Renal cortex interstitium (tissue), 15 donors: ENCODE results near the gene CLCA1. TPM values are rescaled to one million over a fixed set of nuclear protein-coding genes. Genes with fewer than 3 reads are reported as not detected.
A peak's percentile ranks its signal among the peaks of the same experiment; 100 is the strongest.

Experiments
- DNase-seq, 11 donors: peaks; one replicate each; pipeline ENCODE4 v3.0.0-alpha.2; 2013; ENCODE audit warnings: low read depth in 9 of 11, low spot score in 4 of 11; ENCODE audit errors: extremely low read depth in 1 of 11
- long read RNA-seq, 16 experiments: transcript quantifications; one replicate each; lab custom pipeline, GENCODE V29; 2026
- polyA plus RNA-seq, 3 donors: library from polyadenylated mRNA; unstranded; fragments of 120-200 nt; gene quantifications; one replicate each; pipeline ENCODE4 v1.2.1, GENCODE V29; 2013; ENCODE audit not compliant: insufficient read length in 3 of 3

Gene CLCA1
- under 1 TPM in 2 of 3 donors, not detected in 1; 0.03 to 0.36 TPM for polyA plus RNA-seq
- long read RNA-seq, donor 1 = 0 reads
- long read RNA-seq, donor 2 = 0 reads
- long read RNA-seq, donor 3 = 0 reads
- long read RNA-seq, donor 4 = 0 reads
- long read RNA-seq, donor 5 = 0 reads
- long read RNA-seq, donor 6 = 0 reads
- long read RNA-seq, donor 7 = 0 reads
- long read RNA-seq, donor 8 = 0 reads
- long read RNA-seq, donor 9 = 0 reads
- long read RNA-seq, donor 10 = 0 reads
- long read RNA-seq, donor 11 = 0 reads
- long read RNA-seq, donor 12, partial matches to known transcripts = 0 of 2 reads
- long read RNA-seq, donor 12, other reads (novel, unspliced or antisense) = 0 of 2 reads
- long read RNA-seq, donor 13 = 0 reads
- long read RNA-seq, donor 14 = 0 reads
- long read RNA-seq, donor 15 = 0 reads
- long read RNA-seq, donor 16 = 0 reads

GRCh38 chr1:86468501-86468977, at the start of gene CLCA1:
Gene CLCA1, plus strand, starts transcription at chr1:86468927. Its CDS starts 45 bp downstream, at chr1:86468972.
- no peak for DNase-seq

GRCh38 chr1:86419277-86419903, 49.3 kb upstream of the CLCA1 start:
- no peak for DNase-seq

DNA sequence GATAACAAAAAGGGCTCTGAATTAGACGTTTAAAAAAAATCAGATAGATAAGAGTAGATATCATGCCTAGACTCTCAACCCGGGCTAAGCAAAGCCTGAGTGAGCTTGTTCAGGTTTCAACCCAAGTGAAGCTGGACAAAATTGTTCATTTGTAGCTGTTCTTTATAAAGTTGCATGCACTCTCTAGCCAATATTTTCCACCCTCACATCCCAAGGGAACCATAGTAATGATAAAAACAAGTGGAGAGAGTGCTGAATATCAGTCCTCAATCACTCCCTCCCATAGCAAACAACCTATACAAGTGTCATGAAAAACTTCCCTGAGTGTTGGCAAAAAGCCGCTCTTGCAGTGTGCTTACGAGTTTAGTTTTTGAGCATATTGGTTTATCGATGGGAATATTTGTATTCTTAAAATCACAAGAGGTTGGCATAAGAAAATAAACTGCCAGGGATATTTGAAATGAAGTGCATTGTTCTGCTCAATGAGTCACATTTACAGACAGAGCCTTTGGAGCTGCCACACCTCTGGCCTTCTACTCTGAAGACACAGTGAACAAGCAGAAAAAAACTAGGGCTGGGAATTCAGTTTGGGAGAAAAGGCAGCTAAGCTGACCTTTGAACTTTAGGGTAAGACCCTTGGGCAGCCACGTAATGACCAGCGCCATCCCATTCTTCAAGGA, 47.0 kb upstream of the CLCA1 start:
- no peak for DNase-seq

DNA sequence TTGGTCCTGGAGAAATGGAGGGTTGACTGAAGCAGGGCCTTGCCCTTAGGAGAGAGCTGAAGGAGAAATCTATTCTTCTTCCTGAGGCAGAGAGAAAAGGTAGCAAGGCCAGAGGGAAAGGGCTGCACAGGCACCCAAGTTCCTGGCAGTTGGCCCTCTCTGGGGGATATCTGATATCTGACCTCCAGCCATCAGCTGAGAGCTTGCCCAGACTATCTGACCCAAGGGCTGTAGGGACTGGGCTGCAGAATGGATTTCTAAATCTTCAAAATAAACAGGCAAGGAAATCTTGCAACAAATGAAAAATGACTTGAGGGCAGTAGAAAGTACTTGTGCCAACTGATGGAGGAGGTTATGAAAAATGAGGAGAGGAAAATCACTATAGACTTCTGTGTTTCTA, 45.3 kb upstream of the CLCA1 start:
- DNase-seq = no peak

- no peak for DNase-seq
These were observed 44.9 kb upstream of the CLCA1 start, which contains the start of gene CLCA2 for GRCh38 chr1:86423873-86424272. Gene CLCA2, plus strand, starts transcription at chr1:86424171. Its CDS starts 77 bp downstream, at chr1:86424248.

GRCh38 chr1:86429122-86429725, 39.5 kb upstream of the CLCA1 start:
- no peak for DNase-seq

- peak in 1 of 11 donors; percentile 19 for DNase-seq
These were observed 38.9 kb upstream of the CLCA1 start for GRCh38 chr1:86429835-86430234.

GRCh38 chr1:86430376-86430775, 38.4 kb upstream of the CLCA1 start:
- no peak for DNase-seq

DNA sequence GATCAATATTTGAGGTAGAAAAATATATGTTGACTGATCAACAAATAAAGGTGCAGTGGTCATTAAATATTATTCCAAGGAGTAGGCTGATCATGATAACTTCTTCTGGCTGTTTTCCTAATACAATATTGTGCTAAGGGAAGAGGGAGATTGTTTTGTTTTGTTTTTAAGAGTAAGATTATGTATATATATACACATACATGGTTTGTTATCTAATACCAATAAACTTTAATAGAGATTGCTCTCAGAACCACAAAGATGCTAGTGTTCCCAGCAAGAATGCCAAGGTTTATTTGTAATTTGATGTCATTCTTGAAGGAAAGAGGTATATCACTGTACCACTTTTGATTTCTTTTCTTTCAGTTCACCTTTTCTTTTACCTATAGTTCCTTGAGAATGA, 34.7 kb upstream of the CLCA1 start:
- no peak for DNase-seq

DNA sequence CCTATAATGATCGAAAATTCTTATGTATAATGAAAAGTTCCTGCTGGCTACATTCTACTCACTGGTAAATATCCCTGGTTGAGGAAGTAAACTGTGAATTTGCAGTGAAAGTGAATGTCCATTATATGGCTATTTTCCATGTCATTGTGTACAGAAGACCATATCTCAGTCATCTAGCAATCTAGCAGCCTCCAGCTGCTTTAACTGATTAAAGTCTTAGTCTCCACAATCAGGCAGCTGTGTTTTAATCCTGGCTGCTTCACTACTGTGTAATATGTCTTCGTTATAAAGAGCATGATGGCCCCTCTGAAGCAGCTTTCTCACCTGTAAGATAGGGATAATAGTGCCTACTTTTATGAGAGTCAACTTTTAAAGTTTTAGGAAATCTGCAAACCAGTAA, 33.4 kb upstream of the CLCA1 start:
- DNase-seq = no peak

DNA sequence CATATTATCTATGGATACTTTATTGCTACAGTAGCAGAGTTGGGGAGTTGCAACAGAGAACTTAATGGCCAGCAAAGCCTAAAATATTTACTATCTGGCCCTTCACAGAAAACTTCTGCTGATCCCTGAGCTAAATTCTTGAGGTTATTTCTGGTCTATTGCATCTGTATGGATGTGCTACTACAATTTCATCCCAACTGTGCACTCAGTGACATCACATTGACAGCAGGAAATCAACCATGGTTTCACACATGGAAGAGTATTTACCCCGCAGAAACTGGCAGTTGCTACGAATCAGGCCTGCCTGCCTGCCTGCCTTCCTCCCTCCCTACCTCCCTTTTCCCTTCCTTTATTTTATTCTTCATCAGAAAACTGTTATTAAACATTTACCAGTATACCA, 32.7 kb upstream of the CLCA1 start:
- DNase-seq = no peak

DNA sequence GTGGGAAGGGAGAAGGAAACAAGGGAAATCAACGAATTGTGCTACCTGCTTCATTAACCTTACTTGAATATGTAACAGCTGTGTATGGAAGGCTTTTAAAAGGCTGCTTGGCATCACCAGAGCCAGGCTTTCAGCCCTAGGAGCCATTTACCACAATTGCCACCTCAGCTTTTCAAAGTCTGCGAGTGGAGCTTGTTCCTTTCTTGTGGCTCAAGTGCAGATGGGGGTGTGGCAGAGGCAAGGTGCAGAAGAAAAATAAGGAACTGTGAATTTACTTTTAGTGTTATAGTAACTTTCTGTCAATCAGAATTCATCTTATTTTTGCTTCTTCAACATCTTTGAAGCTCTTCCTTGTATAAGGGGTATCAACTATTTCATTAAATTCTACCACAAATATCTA, 27.1 kb upstream of the CLCA1 start:
- no peak for DNase-seq

DNA sequence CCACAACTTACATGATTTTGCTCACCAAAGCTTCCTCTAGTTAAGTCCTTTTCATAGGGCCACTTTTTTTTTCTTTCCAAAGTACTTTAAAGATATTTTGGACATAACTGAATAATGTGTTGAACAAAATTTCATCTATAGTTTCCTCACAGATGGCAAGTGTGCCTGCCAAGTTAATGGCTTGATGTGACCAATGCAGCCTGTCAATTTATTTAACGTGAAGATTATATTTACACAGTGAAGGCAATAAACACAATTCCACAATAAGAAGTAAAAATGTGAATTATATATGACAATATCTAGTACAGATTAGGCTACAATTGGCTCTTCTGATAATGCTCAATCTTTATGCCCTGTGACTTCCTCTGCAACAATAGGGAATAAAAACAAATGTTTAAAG, 26.7 kb upstream of the CLCA1 start:
- DNase-seq = no peak

DNA sequence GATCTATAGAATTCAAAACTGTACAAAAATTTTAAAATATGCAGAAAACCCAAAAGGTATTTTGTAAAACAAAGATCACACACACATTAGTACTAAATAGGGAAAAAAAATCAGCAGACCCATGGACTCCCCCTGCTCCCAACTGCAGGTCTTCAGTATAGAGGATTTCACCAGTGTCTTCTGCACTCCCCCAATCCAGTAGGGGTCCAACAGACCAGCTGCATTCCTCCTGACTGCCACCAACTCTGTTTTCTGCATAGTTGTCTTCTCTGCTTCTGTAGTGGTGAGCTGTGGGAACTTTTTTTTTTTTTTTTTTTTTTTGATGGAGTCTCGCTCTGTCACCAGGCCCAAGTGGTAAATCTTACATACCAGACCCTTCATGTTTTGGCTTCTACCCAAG, 22.8 kb upstream of the CLCA1 start:
- no peak for DNase-seq

- DNase-seq = no peak
These were observed 21.4 kb upstream of the CLCA1 start for GRCh38 chr1:86447198-86447790.

DNA sequence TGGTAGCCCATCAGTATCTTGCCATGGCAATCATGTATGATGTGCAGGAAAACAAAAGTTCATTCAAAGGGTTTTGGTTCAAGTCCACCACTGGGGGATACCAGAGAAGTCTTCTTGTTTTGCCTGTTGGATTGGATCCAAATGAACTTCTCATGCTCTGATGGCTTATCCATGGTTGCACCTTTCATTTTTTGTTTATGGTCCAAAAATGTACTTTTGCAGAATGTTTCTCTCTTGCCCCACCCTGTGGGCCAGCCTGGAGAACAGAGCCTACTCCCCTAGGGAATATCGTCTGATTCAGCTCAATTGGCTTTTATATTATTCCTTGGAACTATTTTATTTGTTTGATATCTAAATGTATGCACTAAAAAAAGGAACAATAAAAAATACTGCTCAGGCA, 20.1 kb upstream of the CLCA1 start:
- no peak for DNase-seq

- DNase-seq = no peak
These were observed 19.6 kb upstream of the CLCA1 start for GRCh38 chr1:86449103-86449502.

GRCh38 chr1:86450847-86451246, 17.9 kb upstream of the CLCA1 start:
- no peak for DNase-seq

DNA sequence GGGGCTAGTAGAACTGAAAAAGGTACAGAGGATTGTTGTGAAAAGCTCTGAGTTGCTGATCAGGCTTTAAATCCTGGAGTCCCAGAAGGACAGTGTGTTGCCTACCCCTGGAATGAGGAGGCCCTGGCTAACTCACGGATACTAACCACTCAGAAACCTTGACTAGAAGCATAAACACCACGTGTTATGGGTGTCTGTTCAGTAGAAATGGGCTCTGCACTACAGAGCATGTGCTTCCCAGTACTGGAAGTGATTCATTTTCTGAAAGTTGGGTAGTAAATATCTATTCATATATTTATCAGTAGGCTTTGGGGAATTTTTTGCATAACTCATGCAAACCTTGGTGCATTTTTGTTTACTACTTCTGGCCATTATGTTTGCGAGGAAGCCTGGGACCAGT, 15.1 kb upstream of the CLCA1 start:
- no peak for DNase-seq
